Measurements from ENCODE around the gene POP7. TPM values are rescaled to one million over a fixed set of nuclear protein-coding genes. Genes with fewer than 3 reads are reported as not detected.

Gene POP7
- total and polyA plus RNA-seq, 2 donors (not counting 1 experiment from before 2014, with no cell fraction given) = 14.4 to 15.2 TPM

DNA sequence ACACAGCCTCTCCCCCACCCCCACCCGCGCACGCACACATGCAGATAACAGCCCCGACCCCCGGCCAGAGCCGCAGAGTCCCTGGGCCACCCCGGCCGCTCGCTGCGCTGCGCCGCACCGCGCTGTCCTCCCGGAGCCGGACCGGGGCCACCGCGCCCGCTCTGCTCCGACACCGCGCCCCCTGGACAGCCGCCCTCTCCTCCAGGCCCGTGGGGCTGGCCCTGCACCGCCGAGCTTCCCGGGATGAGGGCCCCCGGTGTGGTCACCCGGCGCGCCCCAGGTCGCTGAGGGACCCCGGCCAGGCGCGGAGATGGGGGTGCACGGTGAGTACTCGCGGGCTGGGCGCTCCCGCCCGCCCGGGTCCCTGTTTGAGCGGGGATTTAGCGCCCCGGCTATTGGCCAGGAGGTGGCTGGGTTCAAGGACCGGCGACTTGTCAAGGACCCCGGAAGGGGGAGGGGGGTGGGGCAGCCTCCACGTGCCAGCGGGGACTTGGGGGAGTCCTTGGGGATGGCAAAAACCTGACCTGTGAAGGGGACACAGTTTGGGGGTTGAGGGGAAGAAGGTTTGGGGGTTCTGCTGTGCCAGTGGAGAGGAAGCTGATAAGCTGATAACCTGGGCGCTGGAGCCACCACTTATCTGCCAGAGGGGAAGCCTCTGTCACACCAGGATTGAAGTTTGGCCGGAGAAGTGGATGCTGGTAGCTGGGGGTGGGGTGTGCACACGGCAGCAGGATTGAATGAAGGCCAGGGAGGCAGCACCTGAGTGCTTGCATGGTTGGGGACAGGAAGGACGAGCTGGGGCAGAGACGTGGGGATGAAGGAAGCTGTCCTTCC lies 15.0 kb downstream of the POP7 start:
- no peak overlapping the region for H3K9ac ChIP-seq (ENCODE audit: low read length)
- no peak for DNase-seq
- H3K79me2 ChIP-seq (ENCODE audit: control insufficient read depth, insufficient read depth, low read length) = no peaks in the 10 kb centered on the region
- H3K36me3 ChIP-seq (replicated peaks in 1 of 2; ENCODE audit: control extremely low read depth in 1 of 2, control insufficient read depth in 1 of 2, extremely low read depth in 1 of 2, insufficient read depth in 2 of 2, low read length in 1 of 2) = no peaks in the 10 kb centered on the region
- TF ChIP-seq, protein P1, sequence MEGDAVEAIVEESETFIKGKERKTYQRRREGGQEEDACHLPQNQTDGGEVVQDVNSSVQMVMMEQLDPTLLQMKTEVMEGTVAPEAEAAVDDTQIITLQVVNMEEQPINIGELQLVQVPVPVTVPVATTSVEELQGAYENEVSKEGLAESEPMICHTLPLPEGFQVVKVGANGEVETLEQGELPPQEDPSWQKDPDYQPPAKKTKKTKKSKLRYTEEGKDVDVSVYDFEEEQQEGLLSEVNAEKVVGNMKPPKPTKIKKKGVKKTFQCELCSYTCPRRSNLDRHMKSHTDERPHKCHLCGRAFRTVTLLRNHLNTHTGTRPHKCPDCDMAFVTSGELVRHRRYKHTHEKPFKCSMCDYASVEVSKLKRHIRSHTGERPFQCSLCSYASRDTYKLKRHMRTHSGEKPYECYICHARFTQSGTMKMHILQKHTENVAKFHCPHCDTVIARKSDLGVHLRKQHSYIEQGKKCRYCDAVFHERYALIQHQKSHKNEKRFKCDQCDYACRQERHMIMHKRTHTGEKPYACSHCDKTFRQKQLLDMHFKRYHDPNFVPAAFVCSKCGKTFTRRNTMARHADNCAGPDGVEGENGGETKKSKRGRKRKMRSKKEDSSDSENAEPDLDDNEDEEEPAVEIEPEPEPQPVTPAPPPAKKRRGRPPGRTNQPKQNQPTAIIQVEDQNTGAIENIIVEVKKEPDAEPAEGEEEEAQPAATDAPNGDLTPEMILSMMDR (IDR thresholded peaks at IDR 0.05) = no peak
- no peak for TF ChIP-seq EZH2 (IDR thresholded peaks at IDR 0.05; ENCODE audit: borderline replicate concordance, insufficient read depth, low read depth, low read length, poor library complexity, severe bottlenecking)
- peaks cover 0 to 67% (median 19%) of the 10 kb centered on the region in 4 experiments for H3K27me3 ChIP-seq (replicated peaks in 1 of 4; ENCODE audit: control extremely low read depth in 1 of 4, control insufficient read depth in 3 of 4, insufficient read depth in 4 of 4, low read length in 3 of 4)
- Mint-ChIP-seq H3K4me1 (peaks cover 5% of the 10 kb centered on the region), H3K27ac (no peak overlapping the region), H3K27me3 (peaks cover 45% of the 10 kb centered on the region), H3K4me3 (no peak overlapping the region), H3K9me3 (ENCODE audit: insufficient read depth) (peaks cover 8% of the 10 kb centered on the region)
- no peak overlapping the region for H2AFZ ChIP-seq (ENCODE audit: insufficient read depth, low read depth, low read length, poor library complexity, severe bottlenecking)
- no peak overlapping the region for H3K4me3 ChIP-seq (ENCODE audit: control extremely low read depth in 1 of 5, extremely low read depth in 1 of 5, insufficient read depth in 1 of 5, low read depth in 2 of 5, low read length in 4 of 5)
- H4K20me1 ChIP-seq (ENCODE audit: control insufficient read depth, insufficient read depth, low read length, poor library complexity, severe bottlenecking) = no peaks in the 10 kb centered on the region
- H3K4me1 ChIP-seq (ENCODE audit: control insufficient read depth in 2 of 2, insufficient read depth in 2 of 2, low read length in 2 of 2) = peaks cover 10 to 13% of the 10 kb centered on the region in 2 donors
- ChIA-PET CTCF (interaction anchor here (0.7 to 1.3 kb wide), 3 partner anchors 15 to 172 kb away, joined by 3 to 4 read pairs (median 4); no protein-coding TSS in a partner anchor), POLR2A (no interaction called here)
- peak overlapping the region; percentile 35 for H3K4me2 ChIP-seq (replicated peaks; ENCODE audit: low read depth, low read length, poor library complexity, severe bottlenecking)
- H3K27ac ChIP-seq (ENCODE audit: low read length in 2 of 2) = no peak overlapping the region
- 7% methylated on average over 56 of the region's 56 CpGs for WGBS (ENCODE audit: insufficient coverage)
- intact Hi-C loops (cut with micrococcal nuclease) = no loop called here
- ATAC-seq (ENCODE audit: low read depth) = no peak
- H3K9me3 ChIP-seq (ENCODE audit: control extremely low read depth in 1 of 3, control insufficient read depth in 2 of 3, insufficient read depth in 1 of 3, low read length in 2 of 3) = peaks cover 0 to 30% (median 0%) of the 10 kb centered on the region in 3 donors

DNA sequence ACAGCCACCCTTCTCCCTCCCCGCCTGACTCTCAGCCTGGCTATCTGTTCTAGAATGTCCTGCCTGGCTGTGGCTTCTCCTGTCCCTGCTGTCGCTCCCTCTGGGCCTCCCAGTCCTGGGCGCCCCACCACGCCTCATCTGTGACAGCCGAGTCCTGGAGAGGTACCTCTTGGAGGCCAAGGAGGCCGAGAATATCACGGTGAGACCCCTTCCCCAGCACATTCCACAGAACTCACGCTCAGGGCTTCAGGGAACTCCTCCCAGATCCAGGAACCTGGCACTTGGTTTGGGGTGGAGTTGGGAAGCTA lies 15.5 kb downstream of the POP7 start:
- intact Hi-C loops (cut with micrococcal nuclease) = no loop called here
- DNase-seq (no peak), ATAC-seq (ENCODE audit: low read depth) (no peak)
- peaks cover 5% of the 10 kb centered on the region for H3K4me1 Mint-ChIP-seq
- H3K4me3 ChIP-seq (ENCODE audit: control extremely low read depth in 1 of 5, extremely low read depth in 1 of 5, insufficient read depth in 1 of 5, low read depth in 2 of 5, low read length in 4 of 5) = no peak overlapping the region
- H3K9me3 ChIP-seq (ENCODE audit: control extremely low read depth in 1 of 3, control insufficient read depth in 2 of 3, insufficient read depth in 1 of 3, low read length in 2 of 3) = peaks cover 0 to 30% (median 0%) of the 10 kb centered on the region in 3 donors
- H3K4me2 ChIP-seq (replicated peaks; ENCODE audit: low read depth, low read length, poor library complexity, severe bottlenecking) = no peak overlapping the region
- H3K27me3 ChIP-seq (replicated peaks in 1 of 4; ENCODE audit: control extremely low read depth in 1 of 4, control insufficient read depth in 3 of 4, insufficient read depth in 4 of 4, low read length in 3 of 4) = peaks cover 0 to 67% (median 19%) of the 10 kb centered on the region in 4 experiments
- H3K27ac Mint-ChIP-seq = no peak overlapping the region
- H3K4me3 Mint-ChIP-seq = no peak overlapping the region
- POLR2A ChIA-PET = no interaction called here
- H3K79me2 ChIP-seq (ENCODE audit: control insufficient read depth, insufficient read depth, low read length) = no peaks in the 10 kb centered on the region
- no peaks in the 10 kb centered on the region for H4K20me1 ChIP-seq (ENCODE audit: control insufficient read depth, insufficient read depth, low read length, poor library complexity, severe bottlenecking)
- no peak overlapping the region for H3K9ac ChIP-seq (ENCODE audit: low read length)
- CTCF ChIA-PET = interaction anchor here (1.3 kb wide), 1 partner anchor 16 kb away, joined by 4 read pairs; no protein-coding TSS in a partner anchor
- no peak overlapping the region for H2AFZ ChIP-seq (ENCODE audit: insufficient read depth, low read depth, low read length, poor library complexity, severe bottlenecking)
- no peak overlapping the region for H3K27ac ChIP-seq (ENCODE audit: low read length in 2 of 2)
- TF ChIP-seq, protein P1 (IDR thresholded peaks at IDR 0.05) = no peak
- TF ChIP-seq EZH2 (IDR thresholded peaks at IDR 0.05; ENCODE audit: borderline replicate concordance, insufficient read depth, low read depth, low read length, poor library complexity, severe bottlenecking) = no peak
- no peaks in the 10 kb centered on the region for H3K36me3 ChIP-seq (replicated peaks in 1 of 2; ENCODE audit: control extremely low read depth in 1 of 2, control insufficient read depth in 1 of 2, extremely low read depth in 1 of 2, insufficient read depth in 2 of 2, low read length in 1 of 2)
- H3K27me3 Mint-ChIP-seq = peaks cover 45% of the 10 kb centered on the region
- WGBS (ENCODE audit: insufficient coverage) = 90% methylated on average over 8 of the region's 8 CpGs
- H3K9me3 Mint-ChIP-seq (ENCODE audit: insufficient read depth) = peaks cover 8% of the 10 kb centered on the region
- peaks cover 10 to 13% of the 10 kb centered on the region in 2 donors for H3K4me1 ChIP-seq (ENCODE audit: control insufficient read depth in 2 of 2, insufficient read depth in 2 of 2, low read length in 2 of 2)
